HFFc6 (cell line): ENCODE results near the gene ABCG5. TPM values are rescaled to one million over a fixed set of nuclear protein-coding genes. Genes with fewer than 3 reads are reported as not detected.

Experiments used
- DNase-seq: peaks from one replicate; pipeline ENCODE4 v3.0.0-alpha.2; 2018
- H3K27ac Mint-ChIP-seq: 2 replicates; pipeline ENCODE4 v1.8.0; 2020; ENCODE audit warnings: mild to moderate bottlenecking, mixed read lengths
- H3K27me3 Mint-ChIP-seq: 2 replicates; pipeline ENCODE4 v1.8.0; 2021; ENCODE audit warnings: mild to moderate bottlenecking, moderate library complexity, mixed read lengths; ENCODE audit not compliant: insufficient read depth
- H3K36me3 Mint-ChIP-seq: 2 replicates; pipeline ENCODE4 v1.8.0; 2021; ENCODE audit warnings: low read depth, mixed read lengths
- H3K4me1 Mint-ChIP-seq: 2 replicates; pipeline ENCODE4 v1.8.0; 2020; ENCODE audit warnings: low read depth, mixed read lengths
- H3K4me3 Mint-ChIP-seq: 2 replicates; pipeline ENCODE4 v1.8.0; 2020; ENCODE audit warnings: mild to moderate bottlenecking, moderate library complexity, mixed read lengths
- H3K9me3 Mint-ChIP-seq: 2 replicates; pipeline ENCODE4 v1.8.0; 2020; ENCODE audit warnings: mild to moderate bottlenecking, mixed read lengths
- long read RNA-seq: library from polyadenylated mRNA; unstranded; transcript quantifications from one replicate; pipeline ENCODE4 v2.0.0, GENCODE V29; 2019
- total RNA-seq, 6 experiments: library from RNA; stranded (reverse); fragmentation: NEBNext Ultra II Directional; extraction: Animal tissue kit (Norgen Biotek cat#: 25700); gene quantifications; 2 replicates in 1 of 6; 3 replicates in 5 of 6; pipeline ENCODE4 v1.2.3, GENCODE V29; 2021
- TF ChIP-seq, protein P1 (sequence below): fragments of 200-600 bp; sonication (generic); IDR thresholded peaks from 2 replicates; pipeline ENCODE4 v1.5.0; 2021; ENCODE audit warnings: antibody characterized with exemption, mild to moderate bottlenecking

The ABCG5 gene
- not detected for total RNA-seq
- long read RNA-seq, result 0 reads

DNA sequence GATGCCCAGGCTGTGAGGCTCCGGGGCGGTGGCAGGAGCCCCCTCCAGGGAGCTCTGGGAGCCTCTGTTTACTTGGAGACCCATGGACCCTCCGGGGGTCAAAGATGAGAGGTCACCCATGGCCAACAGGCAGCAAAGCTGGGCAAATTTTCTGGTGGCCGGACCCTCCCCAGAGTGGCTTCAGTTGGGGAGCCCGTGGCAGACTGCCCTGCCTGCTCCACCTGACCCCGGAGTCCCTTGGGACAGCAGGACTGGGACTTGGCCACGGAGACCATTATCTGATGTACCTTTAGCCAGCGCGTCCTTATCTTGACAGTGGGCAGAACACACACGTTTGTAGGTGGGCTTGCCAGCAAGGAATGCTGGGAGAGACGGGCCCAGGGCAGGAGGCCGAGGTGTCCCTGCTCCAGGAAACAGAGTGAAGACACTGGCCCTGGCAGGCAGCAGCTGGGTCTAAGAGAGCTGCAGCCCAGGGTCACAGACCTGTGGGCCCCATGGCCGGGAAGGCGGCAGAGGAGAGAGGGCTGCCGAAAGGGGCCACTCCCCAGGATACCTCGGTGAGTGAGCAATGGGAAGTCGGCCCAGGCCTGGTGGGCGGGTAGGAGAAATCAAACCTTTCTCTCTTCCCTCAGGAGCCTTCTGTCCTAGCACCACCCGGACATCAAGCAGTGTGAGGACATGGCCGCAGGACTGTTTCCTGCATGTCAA, at the start of gene ABCG5, which contains the start of gene ABCG8:
Gene ABCG5 (minus strand): TSS at position 280 of the 708 bp plus-strand sequence. CDS start 160 bp downstream, at position 120.
Gene ABCG8 (plus strand): TSS at position 412 of the 708 bp plus-strand sequence. CDS start 83 bp downstream, at position 495.
- TF ChIP-seq, protein P1, sequence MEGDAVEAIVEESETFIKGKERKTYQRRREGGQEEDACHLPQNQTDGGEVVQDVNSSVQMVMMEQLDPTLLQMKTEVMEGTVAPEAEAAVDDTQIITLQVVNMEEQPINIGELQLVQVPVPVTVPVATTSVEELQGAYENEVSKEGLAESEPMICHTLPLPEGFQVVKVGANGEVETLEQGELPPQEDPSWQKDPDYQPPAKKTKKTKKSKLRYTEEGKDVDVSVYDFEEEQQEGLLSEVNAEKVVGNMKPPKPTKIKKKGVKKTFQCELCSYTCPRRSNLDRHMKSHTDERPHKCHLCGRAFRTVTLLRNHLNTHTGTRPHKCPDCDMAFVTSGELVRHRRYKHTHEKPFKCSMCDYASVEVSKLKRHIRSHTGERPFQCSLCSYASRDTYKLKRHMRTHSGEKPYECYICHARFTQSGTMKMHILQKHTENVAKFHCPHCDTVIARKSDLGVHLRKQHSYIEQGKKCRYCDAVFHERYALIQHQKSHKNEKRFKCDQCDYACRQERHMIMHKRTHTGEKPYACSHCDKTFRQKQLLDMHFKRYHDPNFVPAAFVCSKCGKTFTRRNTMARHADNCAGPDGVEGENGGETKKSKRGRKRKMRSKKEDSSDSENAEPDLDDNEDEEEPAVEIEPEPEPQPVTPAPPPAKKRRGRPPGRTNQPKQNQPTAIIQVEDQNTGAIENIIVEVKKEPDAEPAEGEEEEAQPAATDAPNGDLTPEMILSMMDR, result no peak
- Mint-ChIP-seq H3K4me1 (no peaks in the 10 kb centered on the region), H3K4me3 (no peak within 1 kb of the TSS), H3K27ac (no peak within 1 kb of the TSS), H3K27me3 (peaks cover 20% of the 10 kb centered on the region), H3K9me3 (no peaks in the 10 kb centered on the region), H3K36me3 (no peaks in the 10 kb centered on the region)
- DNase-seq, result no peak

GRCh38 chr2:43887176-43887575, 48.5 kb upstream of the ABCG5 start:
- no peaks in the 10 kb centered on the region for H3K9me3 Mint-ChIP-seq
- no peak overlapping the region for H3K27ac Mint-ChIP-seq
- no peak overlapping the region for H3K4me3 Mint-ChIP-seq
- TF ChIP-seq, protein P1, result no peak
- peaks cover 1% of the 10 kb centered on the region; the same call in 1 of the 2 replicates for H3K27me3 Mint-ChIP-seq
- DNase-seq, result no peak
- peaks cover 2% of the 10 kb centered on the region for H3K4me1 Mint-ChIP-seq
- peaks cover 37% of the 10 kb centered on the region for H3K36me3 Mint-ChIP-seq

GRCh38 chr2:43885132-43885632, 46.5 kb upstream of the ABCG5 start:
- no peak overlapping the region for H3K4me3 Mint-ChIP-seq
- DNase-seq, result no peak
- peaks cover 7% of the 10 kb centered on the region for H3K4me1 Mint-ChIP-seq
- peaks cover 4% of the 10 kb centered on the region for H3K27me3 Mint-ChIP-seq
- peaks cover 21% of the 10 kb centered on the region for H3K36me3 Mint-ChIP-seq
- TF ChIP-seq, protein P1, result no peak
- no peaks in the 10 kb centered on the region for H3K9me3 Mint-ChIP-seq
- H3K27ac Mint-ChIP-seq, result no peak overlapping the region

- Mint-ChIP-seq H3K27ac (no peak overlapping the region), H3K27me3 (peaks cover 4% of the 10 kb centered on the region), H3K4me1 (peaks cover 7% of the 10 kb centered on the region), H3K4me3 (no peak overlapping the region), H3K9me3 (no peaks in the 10 kb centered on the region), H3K36me3 (peaks cover 21% of the 10 kb centered on the region)
- TF ChIP-seq, protein P1, result no peak
- DNase-seq, result no peak
These were observed 46.0 kb upstream of the ABCG5 start for GRCh38 chr2:43884689-43885088.

DNA sequence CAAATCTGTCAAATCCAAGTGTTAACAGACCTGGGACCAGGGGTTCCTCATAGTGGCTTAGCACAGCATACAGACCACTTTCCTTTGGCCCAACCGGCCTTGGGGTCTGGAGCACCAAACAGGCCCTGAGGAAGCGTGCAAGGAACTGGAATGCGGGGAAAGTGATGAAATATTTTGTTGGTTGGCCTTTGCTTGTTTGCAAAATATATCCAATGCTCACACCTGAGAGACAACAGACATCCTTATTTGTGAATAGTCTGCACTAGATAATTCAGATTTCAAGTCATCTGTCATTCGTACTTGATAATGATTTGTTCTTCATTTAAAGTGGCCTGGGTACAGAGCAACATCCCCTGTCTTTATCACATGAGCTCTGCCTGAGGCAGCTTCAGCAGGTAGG, 43.7 kb upstream of the ABCG5 start:
- no peak for DNase-seq
- H3K27ac Mint-ChIP-seq, result no peak overlapping the region
- no peaks in the 10 kb centered on the region for H3K9me3 Mint-ChIP-seq
- peaks cover 7% of the 10 kb centered on the region for H3K4me1 Mint-ChIP-seq
- no peak overlapping the region for H3K4me3 Mint-ChIP-seq
- peaks cover 3% of the 10 kb centered on the region for H3K36me3 Mint-ChIP-seq
- H3K27me3 Mint-ChIP-seq, result peaks cover 4% of the 10 kb centered on the region
- TF ChIP-seq, protein P1, result no peak
